T-helper 17 cell (primary cell): Measurements from ENCODE around the gene SULT1E1. TPM values are rescaled to one million over a fixed set of nuclear protein-coding genes. Genes with fewer than 3 reads are reported as not detected.
A peak's percentile ranks its signal among the peaks of the same experiment; 100 is the strongest.

Source experiments
- ATAC-seq: fragments of 150-1000 bp; cut with Tn5 transposase; 2 replicates; pipeline ENCODE4 v1.10.0; 2021; ENCODE audit warnings: mild to moderate bottlenecking, moderate library complexity
- DNase-seq, 3 donors: peaks; one replicate each; pipeline versions ENCODE4 v3.0.0 to v3.0.0-alpha.2; 2020 to 2021
- H3K9me3 ChIP-seq: one replicate; pipeline ENCODE4 v1.7.0; 2013; ENCODE audit warnings: low read length, mild to moderate bottlenecking; ENCODE audit not compliant: control insufficient read depth, poor library complexity, severe bottlenecking
- H3K27ac Mint-ChIP-seq: one replicate; pipeline ENCODE4 v1.8.0; 2022; ENCODE audit warnings: mild to moderate bottlenecking, moderate library complexity, mixed read lengths
- H3K27me3 Mint-ChIP-seq: one replicate; pipeline ENCODE4 v1.8.0; 2022; ENCODE audit warnings: mixed read lengths
- H3K36me3 Mint-ChIP-seq: one replicate; pipeline ENCODE4 v1.8.0; 2022; ENCODE audit warnings: low read depth, mixed read lengths
- H3K4me1 Mint-ChIP-seq: one replicate; pipeline ENCODE4 v1.8.0; 2022; ENCODE audit warnings: mild to moderate bottlenecking, mixed read lengths
- H3K4me3 Mint-ChIP-seq: one replicate; pipeline ENCODE4 v1.8.0; 2022; ENCODE audit warnings: mild to moderate bottlenecking, moderate library complexity, mixed read lengths
- total RNA-seq, 4 donors: library from RNA in 2 of 4; stranded (reverse) in 2 of 4; gene quantifications; one replicate each; pipeline ENCODE4 v1.2.3 and lab custom pipeline; 2022 to 2026

Gene SULT1E1
- total RNA-seq (not detected), total RNA-seq (lab: John Stamatoyannopoulos, UW) (0 reads per million in 2 donors)

- DNase-seq (no peak), ATAC-seq (no peak)
- Mint-ChIP-seq H3K4me3 (no peak within 1 kb of the TSS), H3K4me1 (no peaks in the 10 kb centered on the region), H3K36me3 (no peaks in the 10 kb centered on the region), H3K27me3 (no peaks in the 10 kb centered on the region), H3K27ac (no peak within 1 kb of the TSS)
- no peaks in the 10 kb centered on the region for H3K9me3 ChIP-seq
Observed at GRCh38 chr4:69860052-69860451, at the start of gene SULT1E1. SULT1E1 (minus strand) TSS chr4:69860145; CDS start chr4:69857644, 2,501 bp downstream.

DNA sequence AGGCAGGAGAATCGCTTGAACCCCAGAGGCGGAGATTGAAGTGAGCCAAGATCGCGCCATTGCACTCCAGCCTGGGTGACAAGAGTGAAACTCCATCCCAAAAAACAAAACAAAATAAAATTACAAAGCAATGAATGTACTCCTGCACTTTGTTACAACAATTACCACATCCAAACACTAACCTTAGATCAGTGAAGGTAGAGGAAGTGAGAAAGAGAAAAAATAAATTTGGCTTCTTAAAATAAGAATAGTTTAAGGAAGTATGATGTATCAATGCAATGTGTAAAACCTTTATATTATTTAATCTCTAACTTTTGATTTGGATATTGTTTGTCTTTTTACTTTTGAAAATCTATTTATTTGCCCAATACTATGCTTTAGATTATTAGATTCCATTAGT, 49.2 kb upstream of the SULT1E1 start:
- DNase-seq (no peak), ATAC-seq (no peak)
- Mint-ChIP-seq H3K4me3 (no peak overlapping the region), H3K4me1 (no peaks in the 10 kb centered on the region), H3K27ac (no peak overlapping the region), H3K27me3 (no peaks in the 10 kb centered on the region), H3K36me3 (no peaks in the 10 kb centered on the region)
- no peaks in the 10 kb centered on the region for H3K9me3 ChIP-seq

DNA sequence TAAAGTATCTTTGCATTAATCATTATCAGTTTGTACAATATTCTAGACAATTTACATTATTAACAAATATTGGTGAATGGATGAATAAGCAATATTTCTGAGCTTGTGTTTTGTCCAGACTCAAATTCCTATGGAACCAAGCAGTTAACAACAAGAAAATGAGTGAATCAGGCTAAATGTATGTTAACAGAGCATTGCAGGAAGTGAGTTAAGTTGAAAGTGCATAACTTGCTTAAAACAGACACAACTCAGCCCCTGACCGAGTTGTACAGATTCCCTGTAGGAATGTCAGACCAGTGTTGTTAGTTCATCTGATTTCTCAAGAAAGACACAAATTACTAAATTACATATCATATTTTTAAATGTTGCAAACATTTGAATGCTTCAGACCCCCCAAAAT, 47.2 kb upstream of the SULT1E1 start:
- ATAC-seq (no peak), DNase-seq (no peak)
- Mint-ChIP-seq H3K27ac (no peak overlapping the region), H3K27me3 (no peaks in the 10 kb centered on the region), H3K4me3 (no peak overlapping the region), H3K36me3 (no peaks in the 10 kb centered on the region), H3K4me1 (no peaks in the 10 kb centered on the region)
- H3K9me3 ChIP-seq, result no peaks in the 10 kb centered on the region

GRCh38 chr4:69896530-69897116, 36.7 kb upstream of the SULT1E1 start:
- Mint-ChIP-seq H3K4me3 (no peak overlapping the region), H3K36me3 (peaks cover 2% of the 10 kb centered on the region), H3K4me1 (no peaks in the 10 kb centered on the region), H3K27ac (no peak overlapping the region), H3K27me3 (peaks cover 6% of the 10 kb centered on the region)
- ATAC-seq (no peak), DNase-seq (no peak)
- H3K9me3 ChIP-seq, result no peaks in the 10 kb centered on the region

GRCh38 chr4:69894721-69895120, 34.8 kb upstream of the SULT1E1 start:
- Mint-ChIP-seq H3K27me3 (peaks cover 6% of the 10 kb centered on the region), H3K36me3 (peaks cover 2% of the 10 kb centered on the region), H3K4me1 (no peaks in the 10 kb centered on the region), H3K27ac (no peak overlapping the region), H3K4me3 (no peak overlapping the region)
- DNase-seq (no peak), ATAC-seq (no peak)
- H3K9me3 ChIP-seq, result no peaks in the 10 kb centered on the region

GRCh38 chr4:69894186-69894585, 34.2 kb upstream of the SULT1E1 start:
- Mint-ChIP-seq H3K4me3 (no peak overlapping the region), H3K27ac (no peak overlapping the region), H3K4me1 (no peaks in the 10 kb centered on the region), H3K27me3 (peaks cover 6% of the 10 kb centered on the region), H3K36me3 (peaks cover 2% of the 10 kb centered on the region)
- ATAC-seq, result no peak
- no peaks in the 10 kb centered on the region for H3K9me3 ChIP-seq
- DNase-seq, result no peak

DNA sequence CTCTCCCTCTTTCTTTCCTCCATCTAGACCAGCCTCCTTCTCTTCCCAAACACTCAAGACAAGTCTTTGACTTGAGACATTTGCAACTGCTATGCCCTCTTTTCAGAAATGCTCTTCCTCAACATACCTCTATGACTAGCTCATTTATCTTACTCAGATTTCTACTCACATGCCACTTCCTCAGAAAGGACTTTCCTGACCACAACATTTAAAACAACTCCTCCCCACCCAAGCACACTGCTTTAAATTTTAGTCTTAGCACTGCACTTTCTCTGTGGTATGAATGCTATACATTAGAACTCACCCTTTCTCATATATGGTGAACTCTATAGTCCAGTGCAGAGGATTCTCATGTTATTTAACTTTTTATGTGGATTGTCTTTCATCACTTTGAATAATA, 28.4 kb upstream of the SULT1E1 start:
- H3K27ac Mint-ChIP-seq, result no peak overlapping the region
- ATAC-seq, result no peak

GRCh38 chr4:69882150-69882549, 22.2 kb upstream of the SULT1E1 start:
- no peaks in the 10 kb centered on the region for H3K4me1 Mint-ChIP-seq
- H3K27ac Mint-ChIP-seq, result no peak overlapping the region
- H3K36me3 Mint-ChIP-seq, result peaks cover 3% of the 10 kb centered on the region
- no peak for ATAC-seq
- no peak for DNase-seq
- no peak overlapping the region for H3K4me3 Mint-ChIP-seq
- H3K27me3 Mint-ChIP-seq, result no peaks in the 10 kb centered on the region
- H3K9me3 ChIP-seq, result no peaks in the 10 kb centered on the region

More for the DNA sequence above, 28.4 kb upstream of the SULT1E1 start:
- no peaks in the 10 kb centered on the region for H3K9me3 ChIP-seq
- Mint-ChIP-seq H3K4me3 (no peak overlapping the region), H3K36me3 (no peaks in the 10 kb centered on the region), H3K27me3 (no peaks in the 10 kb centered on the region), H3K4me1 (peaks cover 4% of the 10 kb centered on the region)
- no peak for DNase-seq

DNA sequence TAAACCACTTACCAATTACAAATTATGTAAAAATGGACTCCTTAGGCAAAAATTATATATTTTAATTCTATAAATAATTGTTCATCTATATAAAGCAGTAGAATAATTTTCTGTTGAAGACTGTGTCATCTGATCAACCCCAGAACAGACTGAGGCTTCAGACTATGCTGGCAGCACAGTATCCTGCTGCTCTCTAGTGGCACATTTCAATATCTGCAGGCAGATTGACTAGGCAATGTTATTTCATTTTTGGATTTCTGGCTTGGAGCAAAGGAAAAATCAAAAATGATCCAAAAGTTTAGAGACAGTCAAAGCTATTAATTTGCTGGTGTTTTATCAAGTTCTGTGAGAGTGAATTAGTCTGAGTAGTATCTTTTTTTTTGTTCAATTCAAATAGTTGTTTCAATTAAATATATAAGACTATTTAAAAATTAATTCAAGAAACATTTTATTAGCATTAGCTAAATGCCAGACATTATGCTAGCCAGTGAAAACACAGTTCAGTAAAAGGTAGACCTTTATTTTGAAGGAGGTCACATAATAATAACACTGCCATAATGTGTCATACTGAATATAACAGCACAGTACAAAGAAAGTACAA, 21.3 kb upstream of the SULT1E1 start:
- Mint-ChIP-seq H3K27me3 (no peaks in the 10 kb centered on the region), H3K4me3 (no peak overlapping the region), H3K36me3 (peaks cover 3% of the 10 kb centered on the region), H3K27ac (no peak overlapping the region), H3K4me1 (no peaks in the 10 kb centered on the region)
- H3K9me3 ChIP-seq, result no peaks in the 10 kb centered on the region
- DNase-seq, result no peak
- peak; percentile 69 for ATAC-seq

DNA sequence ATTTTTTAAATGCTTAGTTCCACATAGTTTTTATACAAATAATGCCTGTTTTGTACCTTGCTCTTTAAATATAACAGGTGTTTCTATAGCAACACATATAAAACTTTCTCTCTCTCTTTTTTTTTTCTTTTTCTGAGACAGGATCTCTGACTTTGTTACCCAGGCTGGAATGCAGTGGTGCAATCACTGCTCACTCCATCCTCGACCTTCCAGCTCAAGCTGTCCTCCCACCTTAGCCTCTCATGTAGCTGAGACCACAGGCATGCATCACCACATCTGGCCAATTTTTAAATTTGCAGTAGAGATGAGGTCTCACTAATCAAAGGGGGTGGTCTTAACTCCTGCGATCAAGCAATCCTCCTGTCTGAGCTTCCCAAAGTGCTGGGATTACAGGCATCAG, 18.3 kb upstream of the SULT1E1 start:
- no peak overlapping the region for H3K4me3 Mint-ChIP-seq
- no peaks in the 10 kb centered on the region for H3K27me3 Mint-ChIP-seq
- H3K27ac Mint-ChIP-seq, result no peak overlapping the region
- no peak for ATAC-seq
- DNase-seq, result no peak
- H3K36me3 Mint-ChIP-seq, result peaks cover 3% of the 10 kb centered on the region
- H3K4me1 Mint-ChIP-seq, result no peaks in the 10 kb centered on the region
- no peaks in the 10 kb centered on the region for H3K9me3 ChIP-seq

DNA sequence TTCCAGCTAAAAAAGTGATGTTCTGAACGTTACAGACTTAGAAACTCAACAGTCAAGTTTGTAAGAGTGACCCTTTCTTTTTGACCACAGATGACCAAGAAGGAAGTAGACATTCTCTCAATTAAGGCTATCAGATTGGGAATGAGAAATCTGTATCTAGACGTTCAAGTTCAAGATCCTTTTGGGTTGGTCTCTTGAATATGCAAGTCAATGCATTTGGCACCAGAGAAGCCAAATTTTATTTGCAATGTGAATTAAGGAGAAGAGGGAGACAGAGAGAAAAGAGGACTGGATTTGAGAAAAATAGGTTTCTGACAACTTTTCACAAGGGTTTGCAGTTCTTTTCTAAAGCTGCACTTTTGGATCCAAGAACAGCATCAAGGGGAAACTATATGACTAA, 17.5 kb upstream of the SULT1E1 start:
- Mint-ChIP-seq H3K4me3 (no peak overlapping the region), H3K4me1 (no peaks in the 10 kb centered on the region), H3K36me3 (peaks cover 3% of the 10 kb centered on the region), H3K27ac (no peak overlapping the region), H3K27me3 (no peaks in the 10 kb centered on the region)
- DNase-seq (no peak), ATAC-seq (no peak)
- H3K9me3 ChIP-seq, result no peaks in the 10 kb centered on the region

GRCh38 chr4:69876071-69876470, 16.1 kb upstream of the SULT1E1 start:
- H3K36me3 Mint-ChIP-seq, result no peaks in the 10 kb centered on the region
- no peak overlapping the region for H3K4me3 Mint-ChIP-seq
- no peak overlapping the region for H3K27ac Mint-ChIP-seq
- DNase-seq (no peak), ATAC-seq (no peak)
- H3K4me1 Mint-ChIP-seq, result no peaks in the 10 kb centered on the region
- no peaks in the 10 kb centered on the region for H3K27me3 Mint-ChIP-seq
- no peaks in the 10 kb centered on the region for H3K9me3 ChIP-seq

GRCh38 chr4:69875576-69875975, 15.6 kb upstream of the SULT1E1 start:
- no peak for DNase-seq
- Mint-ChIP-seq H3K4me1 (no peaks in the 10 kb centered on the region), H3K27me3 (no peaks in the 10 kb centered on the region)

GRCh38 chr4:69874507-69874906, 14.6 kb upstream of the SULT1E1 start:
- no peaks in the 10 kb centered on the region for H3K9me3 ChIP-seq
- ATAC-seq (no peak), DNase-seq (no peak)
- Mint-ChIP-seq H3K4me1 (no peaks in the 10 kb centered on the region), H3K36me3 (no peaks in the 10 kb centered on the region), H3K4me3 (no peak overlapping the region), H3K27me3 (no peaks in the 10 kb centered on the region), H3K27ac (no peak overlapping the region)

More at GRCh38 chr4:69875576-69875975, 15.6 kb upstream of the SULT1E1 start:
- H3K4me3 Mint-ChIP-seq, result no peak overlapping the region
- H3K36me3 Mint-ChIP-seq, result no peaks in the 10 kb centered on the region
- no peak overlapping the region for H3K27ac Mint-ChIP-seq
- no peak for ATAC-seq
- no peaks in the 10 kb centered on the region for H3K9me3 ChIP-seq
